GM12878 (cell line): ENCODE results near the gene XG.

Source experiments
- ATF3 ChIP-seq: IDR thresholded peaks from 2 replicates; pipeline ENCODE4 v1.6.1; 2011; ENCODE audit warnings: low read depth, mild to moderate bottlenecking, low read length, moderate library complexity, borderline replicate concordance; ENCODE audit errors: extremely low read depth
- ESRRA ChIP-seq: IDR thresholded peaks from 2 replicates; pipeline ENCODE4 v1.6.1; 2012; ENCODE audit warnings: mild to moderate bottlenecking, low read length, improper control_type of control experiment
- PAX8 ChIP-seq: fragments of 450-650 bp; IDR thresholded peaks from 2 replicates; pipeline ENCODE4 v1.6.1; 2017; ENCODE audit warnings: mild to moderate bottlenecking, moderate library complexity
- ZBTB33 ChIP-seq: fragments of 450-650 bp; IDR thresholded peaks from 2 replicates; pipeline ENCODE4 v1.6.1; 2017; ENCODE audit warnings: mild to moderate bottlenecking

DNA sequence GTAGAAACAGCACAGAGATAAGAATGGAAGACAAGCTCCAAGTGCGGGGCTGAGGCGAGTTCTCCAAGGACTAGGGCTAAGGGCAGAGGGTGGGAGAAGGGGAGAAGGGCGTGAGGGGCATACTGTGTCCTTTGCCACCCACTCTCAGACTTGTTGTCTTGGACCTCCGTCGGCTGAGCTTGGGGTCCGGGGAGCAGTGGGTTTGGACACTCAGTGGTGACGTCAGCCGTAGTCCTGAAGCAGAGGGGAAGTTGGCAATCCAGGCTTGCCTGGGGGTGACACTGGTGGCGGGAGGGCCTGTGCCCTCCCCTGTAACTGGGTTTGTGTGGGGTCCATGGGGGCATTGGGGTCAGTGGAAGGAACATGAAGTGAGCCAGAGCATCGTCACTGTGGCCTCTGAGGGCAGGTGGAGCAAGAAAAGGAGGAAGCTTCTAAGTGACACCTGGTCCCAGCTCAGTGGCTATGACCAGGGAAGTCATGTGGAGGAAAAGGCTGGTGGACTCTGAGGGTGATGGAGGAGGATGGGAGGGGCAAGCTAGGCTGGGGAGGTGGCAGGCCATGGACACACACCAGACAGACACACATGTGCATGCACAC, 43.1 kb upstream of the XG start:
- TF ChIP-seq ATF3 (no peak), PAX8 (no peak), ZBTB33 (no peak), ESRRA (no peak)
